GM18502 (cell line): ENCODE data around the gene ZNF385A.

Source experiments
- ATAC-seq: cut with Tn5 transposase; IDR thresholded peaks from one replicate; pipeline ENCODE4 v1.9.1; 2021; ENCODE audit warnings: mild to moderate bottlenecking; ENCODE audit not compliant: unreplicated experiment, poor library complexity

ZNF385A gene, protein sequence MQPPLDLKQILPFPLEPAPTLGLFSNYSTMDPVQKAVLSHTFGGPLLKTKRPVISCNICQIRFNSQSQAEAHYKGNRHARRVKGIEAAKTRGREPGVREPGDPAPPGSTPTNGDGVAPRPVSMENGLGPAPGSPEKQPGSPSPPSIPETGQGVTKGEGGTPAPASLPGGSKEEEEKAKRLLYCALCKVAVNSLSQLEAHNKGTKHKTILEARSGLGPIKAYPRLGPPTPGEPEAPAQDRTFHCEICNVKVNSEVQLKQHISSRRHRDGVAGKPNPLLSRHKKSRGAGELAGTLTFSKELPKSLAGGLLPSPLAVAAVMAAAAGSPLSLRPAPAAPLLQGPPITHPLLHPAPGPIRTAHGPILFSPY

GRCh38 chr12:54384591-54385041, at the start of gene ZNF385A:
Gene ZNF385A (minus strand): TSS chr12:54384733. CDS start chr12:54384514, 219 bp downstream.
- ATAC-seq: peak; percentile 65

GRCh38 chr12:54432815-54433164, 48.3 kb upstream of the ZNF385A start:
- no peak for ATAC-seq

DNA sequence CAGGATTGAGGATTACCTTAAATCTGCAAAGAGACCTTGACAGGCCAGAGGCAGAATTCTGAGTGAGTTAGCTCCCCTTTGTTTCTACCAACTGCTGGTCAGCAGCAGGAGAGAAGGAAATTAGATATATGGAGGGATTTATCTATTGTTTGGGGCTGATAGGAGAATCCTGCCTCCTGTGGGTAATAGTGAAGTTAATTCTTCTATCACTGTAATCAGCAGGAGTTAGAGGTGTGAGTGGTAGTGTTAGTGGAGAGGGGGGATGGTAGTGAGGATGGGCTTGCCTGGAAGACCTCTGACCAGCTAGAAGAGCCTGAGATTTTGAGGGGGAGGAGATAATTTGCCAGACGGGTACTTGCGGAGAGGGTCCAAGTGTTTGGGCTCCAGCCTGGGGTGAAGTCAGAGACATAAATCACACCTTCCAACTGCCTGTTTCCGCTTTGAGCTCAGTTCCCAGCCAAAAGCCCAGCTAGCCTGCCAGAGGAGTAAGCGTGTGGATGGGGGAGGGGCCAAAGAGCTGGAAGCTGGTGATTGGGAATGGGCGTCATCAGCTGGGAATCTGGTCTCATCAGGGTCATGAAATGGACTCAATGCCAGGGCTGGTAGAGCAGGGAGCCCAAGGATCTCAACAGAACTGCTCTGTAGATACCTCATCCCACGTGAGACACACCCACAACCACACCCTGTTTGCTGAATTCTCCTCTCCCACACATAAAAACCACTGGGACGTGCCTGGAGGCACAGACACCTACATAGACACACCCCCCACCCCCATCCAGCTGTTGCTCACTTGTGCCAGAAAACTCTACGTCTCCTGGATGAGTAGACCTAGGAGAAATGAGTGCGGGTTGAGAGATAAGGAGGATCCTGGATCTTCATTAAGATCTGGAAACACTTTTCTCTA, 47.6 kb upstream of the ZNF385A start:
- no peak for ATAC-seq

GRCh38 chr12:54430471-54431069, 46.0 kb upstream of the ZNF385A start:
- ATAC-seq: no peak

GRCh38 chr12:54429014-54429471, 44.5 kb upstream of the ZNF385A start:
- no peak for ATAC-seq

DNA sequence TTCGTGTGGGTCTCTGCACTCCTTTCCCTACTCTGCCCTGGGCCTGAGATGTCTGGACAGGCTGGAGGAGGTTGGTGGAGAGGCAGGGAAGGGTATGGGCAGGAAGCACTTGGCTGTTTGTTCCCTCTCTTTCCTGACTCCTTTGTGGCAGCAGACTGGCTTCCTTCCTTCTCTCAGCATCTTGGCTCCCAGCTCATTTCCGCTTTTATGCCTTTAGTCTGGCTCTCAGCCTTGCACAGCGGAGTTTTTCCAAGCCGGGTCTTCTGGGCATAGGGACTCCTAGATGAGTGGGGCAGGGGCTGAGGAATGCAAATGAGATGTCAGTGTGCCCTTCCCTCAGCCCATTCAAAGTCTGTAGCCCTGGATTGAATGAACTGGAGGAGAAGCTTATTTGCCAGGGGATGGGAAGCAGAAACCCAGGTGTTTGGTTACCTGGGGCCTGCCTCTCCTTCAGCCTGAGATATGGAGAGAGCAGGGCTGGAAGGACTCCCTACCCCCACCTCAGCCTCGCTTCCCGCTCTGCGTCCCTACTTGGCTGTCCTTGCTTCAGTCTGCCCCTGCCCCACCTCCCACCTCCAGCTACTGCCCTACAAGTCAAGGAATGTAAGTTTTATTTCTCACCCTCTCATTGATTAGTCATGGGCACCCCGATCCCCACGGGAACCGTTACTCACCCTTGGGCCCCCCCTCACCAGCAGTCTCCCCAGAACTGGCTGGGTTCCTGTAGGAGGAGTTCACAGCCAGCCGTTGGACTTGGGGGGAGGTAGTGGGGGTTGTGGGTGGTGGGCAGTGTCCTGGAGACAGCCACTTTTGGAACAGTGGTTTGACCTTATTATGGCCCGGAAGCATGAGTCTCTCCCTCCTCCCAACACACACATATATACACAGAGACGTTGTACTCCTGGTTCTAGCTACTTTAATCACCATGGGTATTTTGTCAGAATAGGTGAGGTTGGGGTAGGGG, 43.8 kb upstream of the ZNF385A start:
- no peak for ATAC-seq

DNA sequence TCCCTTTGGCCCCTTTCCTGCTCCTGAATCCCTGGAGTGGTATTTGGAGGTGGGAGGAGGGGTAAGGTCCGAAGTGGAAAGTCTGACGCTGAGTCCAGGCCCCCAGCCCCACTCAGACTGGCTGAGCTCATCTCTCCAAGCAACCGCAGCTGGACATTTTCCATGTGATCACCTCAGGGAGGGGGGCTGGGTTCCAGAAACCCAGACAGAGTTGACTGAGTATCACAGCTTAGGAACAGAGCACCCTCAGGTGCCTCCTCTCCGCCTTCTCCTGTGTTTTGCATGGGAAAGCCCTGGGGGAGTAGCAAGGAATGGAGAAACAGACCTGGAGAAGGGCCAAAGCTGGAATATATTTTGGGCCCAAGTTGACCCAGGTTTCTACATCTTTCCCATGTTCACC, 42.6 kb upstream of the ZNF385A start:
- no peak for ATAC-seq

DNA sequence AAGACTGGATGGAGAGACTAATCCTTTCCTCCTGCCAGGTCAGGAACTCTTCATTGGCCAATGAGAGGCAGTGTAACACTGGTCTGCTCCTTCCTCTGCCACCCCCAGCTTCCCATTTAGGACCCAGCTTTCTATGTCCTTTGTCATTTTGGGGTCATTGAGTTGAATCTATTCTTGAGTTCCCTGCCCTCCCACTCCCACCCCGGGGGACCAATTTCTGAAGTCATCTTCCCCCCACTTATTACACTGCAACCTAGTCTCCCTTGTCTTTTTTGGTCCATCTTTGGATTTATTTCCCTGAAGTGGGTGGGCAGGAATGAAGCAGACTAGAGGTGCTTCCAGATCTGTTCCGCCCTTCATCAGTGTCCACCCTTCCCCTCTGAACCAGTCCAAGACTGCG, 42.2 kb upstream of the ZNF385A start:
- ATAC-seq: no peak

DNA sequence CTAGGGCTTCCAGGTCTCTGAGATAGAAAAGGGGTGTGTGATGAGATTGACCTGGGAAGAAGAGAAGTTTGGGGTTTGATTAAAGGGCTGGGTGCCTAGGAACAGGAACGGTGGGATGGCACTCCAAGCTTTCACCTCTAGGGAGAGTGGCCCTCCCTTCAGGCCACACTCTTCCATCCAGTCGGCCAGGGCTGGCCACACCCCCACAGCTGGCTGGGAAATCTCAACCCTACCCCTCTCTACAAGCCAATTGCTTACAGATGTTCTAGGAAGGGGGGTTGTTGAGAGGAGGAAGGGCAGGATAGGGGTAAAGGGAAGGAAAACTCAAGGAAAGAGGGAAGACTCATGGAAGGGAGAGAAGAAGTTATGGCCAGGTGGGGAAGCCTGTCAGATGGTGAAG, 41.2 kb upstream of the ZNF385A start:
- ATAC-seq: no peak

DNA sequence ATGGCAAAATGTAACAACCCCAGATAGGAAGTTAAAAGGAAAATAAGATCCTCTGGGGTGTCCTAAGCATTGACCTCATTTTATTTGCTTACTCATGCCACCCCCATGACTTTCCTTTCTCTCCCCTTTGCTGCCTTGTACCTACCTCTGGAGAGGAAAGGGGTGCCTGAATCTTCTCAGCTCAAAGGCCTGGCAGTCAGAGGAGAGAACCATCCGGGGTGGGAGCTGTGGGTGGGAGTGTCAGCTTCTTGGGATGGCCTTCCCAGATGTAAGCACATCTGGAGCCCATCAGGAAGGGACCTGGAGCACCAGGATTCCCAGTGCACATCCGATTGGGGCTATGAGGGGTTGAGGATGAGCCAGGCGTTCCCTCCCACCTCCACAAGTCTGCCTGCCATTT, 39.7 kb upstream of the ZNF385A start:
- ATAC-seq: no peak

DNA sequence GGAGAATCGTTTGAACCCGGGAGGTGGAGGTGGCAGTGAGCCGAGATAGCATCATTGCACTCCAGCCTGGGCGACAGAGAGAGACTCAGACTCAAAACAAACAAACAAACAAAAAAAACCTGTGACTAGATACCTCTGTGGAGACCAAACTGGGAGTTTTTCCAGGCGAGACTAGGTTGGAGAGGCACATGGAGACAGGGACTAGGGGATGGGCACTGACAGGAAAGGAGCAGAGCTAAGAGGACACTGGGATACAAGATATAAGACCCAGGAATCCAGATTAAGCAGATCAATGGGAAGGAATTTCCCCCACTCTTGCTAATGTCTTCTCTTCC, 39.2 kb upstream of the ZNF385A start:
- no peak for ATAC-seq

- no peak for ATAC-seq
Measured at GRCh38 chr12:54421879-54422250, 37.3 kb upstream of the ZNF385A start.

- ATAC-seq: no peak
Measured at GRCh38 chr12:54421175-54421878, 36.8 kb upstream of the ZNF385A start.

GRCh38 chr12:54420766-54421144, 36.2 kb upstream of the ZNF385A start:
- ATAC-seq: no peak

DNA sequence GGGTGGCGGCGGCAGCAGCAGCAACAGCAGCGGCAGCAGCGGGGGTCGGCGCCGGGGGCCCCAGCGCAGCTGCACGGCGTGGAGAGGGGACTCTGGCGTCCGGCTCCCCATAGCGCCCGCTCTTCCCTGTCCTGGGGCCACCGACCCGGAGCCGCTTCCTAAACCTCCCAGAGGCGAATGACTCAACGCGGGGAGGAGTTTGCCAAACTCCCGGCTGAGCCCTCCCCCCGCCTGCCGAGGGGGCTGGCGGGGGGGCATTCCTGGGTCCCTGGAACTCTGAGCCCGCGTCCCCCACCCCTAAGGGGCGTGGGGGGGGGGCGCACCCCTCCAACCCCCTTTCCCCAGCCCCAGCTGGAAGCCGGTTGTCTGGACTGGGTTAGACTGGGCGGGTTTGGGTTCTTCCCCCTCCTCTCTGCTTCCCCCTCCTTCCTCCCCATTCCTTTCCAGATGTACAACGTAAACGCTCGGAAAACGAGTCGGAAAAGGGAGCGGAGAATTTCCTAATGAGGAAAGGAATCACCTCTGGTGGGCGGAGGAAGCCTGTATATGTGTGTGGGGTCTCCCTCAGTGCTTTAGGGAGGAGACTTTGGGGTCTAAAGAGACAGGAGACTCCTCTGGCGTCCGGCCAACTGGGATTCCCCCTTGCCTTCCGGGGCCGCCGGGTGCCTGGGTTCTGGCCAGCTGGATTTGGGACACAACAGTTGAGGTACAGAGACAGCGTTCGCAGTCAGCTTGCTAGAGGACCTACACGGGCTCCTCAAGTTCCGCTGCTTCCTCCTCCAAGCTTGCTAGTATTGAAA, 34.8 kb upstream of the ZNF385A start, which contains the start of gene ITGA5:
Gene ITGA5, minus strand, starts transcription at position 179 of the 800 bp plus-strand sequence. Its CDS starts 68 bp downstream, at position 111.
- ATAC-seq: no peak

GRCh38 chr12:54418441-54419087, 34.0 kb upstream of the ZNF385A start:
- no peak for ATAC-seq

- ATAC-seq: no peak
Measured at GRCh38 chr12:54417712-54418440, 33.3 kb upstream of the ZNF385A start.
